Suprapubic skin (tissue), 4 donors: Measurements from ENCODE around the gene GET3. TPM values are rescaled to one million over a fixed set of nuclear protein-coding genes. Genes with fewer than 3 reads are reported as not detected.

Experiments used
- DNase-seq, 2 donors: peaks; one replicate each; pipeline ENCODE4 v3.0.0-alpha.2; 2019; ENCODE audit warnings: low spot score in 2 of 2
- H3K27ac ChIP-seq: fragments of 200-600 bp; sonication (generic); one replicate; pipeline ENCODE4 v1.5.1; 2019
- H3K27me3 ChIP-seq: fragments of 200-600 bp; sonication (generic); one replicate; pipeline ENCODE4 v1.5.1; 2019
- H3K36me3 ChIP-seq: fragments of 200-600 bp; sonication (generic); one replicate; pipeline ENCODE4 v1.5.1; 2019
- H3K4me1 ChIP-seq: fragments of 200-600 bp; sonication (generic); one replicate; pipeline ENCODE4 v1.5.1; 2019
- H3K4me3 ChIP-seq: fragments of 200-600 bp; sonication (generic); one replicate; pipeline ENCODE4 v1.5.1; 2019; ENCODE audit warnings: mild to moderate bottlenecking
- H3K9me3 ChIP-seq: fragments of 200-600 bp; sonication (generic); one replicate; pipeline ENCODE4 v1.5.1; 2019
- EP300 ChIP-seq: sonication (generic); formaldehyde crosslinking; IDR thresholded peaks from one replicate; pipeline ENCODE4 v1.6.1; 2017; ENCODE audit warnings: antibody characterized with exemption
- POLR2A ChIP-seq, 2 donors: fragments of 450-650 bp; IDR thresholded peaks; one replicate each; pipeline ENCODE4 v1.6.1; 2017; ENCODE audit warnings: antibody characterized with exemption in 2 of 2, mild to moderate bottlenecking in 2 of 2, moderate library complexity in 2 of 2
- POLR2AphosphoS5 ChIP-seq, 3 donors: sonication (generic); formaldehyde crosslinking; IDR thresholded peaks; one replicate each; pipeline ENCODE4 v1.6.1; 2017; ENCODE audit warnings: antibody characterized with exemption in 3 of 3
- WGBS: methylation state at CpG from one replicate; pipeline ENCODE4 v1.1.5; 2018; 5-methylcytosine and 5-hydroxymethylcytosine counted together
- total RNA-seq, 4 donors: library from RNA; depleted of rRNA; stranded (reverse); fragments of >200 nt; gene quantifications; one replicate each; pipeline ENCODE4 v1.1.0, GENCODE V29; 2016
- TF ChIP-seq, protein P1 (sequence below), 2 donors: fragments of 200-600 bp in 1 of 2; fragments of 450-650 bp in 1 of 2; sonication (generic) in 1 of 2; IDR thresholded peaks; one replicate each; pipeline ENCODE4 v1.5.1; 2016 to 2019; ENCODE audit warnings: antibody characterized with exemption in 2 of 2, mild to moderate bottlenecking in 1 of 2, moderate library complexity in 1 of 2

The GET3 gene
- total RNA-seq, 4 donors from 2014 or later, result 26.2 to 63.6 (median 56.9) TPM

DNA sequence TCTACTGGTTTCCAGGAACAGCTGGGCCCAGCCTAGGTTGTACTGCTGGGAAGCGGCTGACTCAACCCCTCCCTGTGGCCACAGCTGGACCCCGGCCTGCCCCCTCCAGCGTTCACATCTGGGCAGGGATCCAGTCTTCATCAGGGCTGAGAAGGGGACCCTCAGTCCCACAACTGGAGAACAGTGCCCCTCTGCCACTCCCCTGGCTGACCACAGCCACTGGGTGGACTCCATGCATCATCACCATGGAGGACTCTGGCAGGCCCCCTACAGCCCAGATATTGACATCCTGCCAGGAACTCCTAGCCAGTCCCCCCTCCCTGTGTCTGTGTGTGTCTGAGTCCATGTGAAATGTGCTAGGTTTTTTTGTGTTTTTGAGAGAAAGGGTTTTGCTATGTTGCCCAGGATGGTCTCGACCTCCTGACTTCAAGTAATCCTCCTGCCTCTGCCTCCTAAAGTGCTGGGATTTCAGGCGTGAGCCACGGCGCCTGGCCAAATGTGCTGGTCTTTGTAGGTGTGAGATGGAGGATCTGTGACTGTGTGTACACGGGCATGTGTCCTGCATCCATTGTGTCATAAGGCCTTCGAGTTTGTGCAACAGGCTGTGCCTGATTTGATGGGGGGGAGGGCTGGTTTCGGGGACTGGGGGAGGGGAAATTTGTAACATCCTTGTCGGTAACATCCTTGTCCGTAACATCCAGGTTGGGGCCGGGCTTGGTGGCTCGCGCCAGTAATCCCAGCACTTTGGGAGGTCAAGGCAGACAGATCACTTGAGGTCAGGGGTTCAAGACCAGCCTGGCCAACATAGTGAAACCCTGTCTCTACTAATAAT is 42.1 kb downstream of the GET3 start:
- H3K27ac ChIP-seq, result peak overlapping the region; percentile 93
- DNase-seq, result peak in 1 of 2 donors; percentile 87
- H3K27me3 ChIP-seq, result no peaks in the 10 kb centered on the region
- H3K36me3 ChIP-seq, result no peaks in the 10 kb centered on the region
- WGBS, result 73% methylated on average over 12 of the region's 15 CpGs
- H3K9me3 ChIP-seq, result no peaks in the 10 kb centered on the region
- peaks cover 71% of the 10 kb centered on the region for H3K4me1 ChIP-seq
- peak overlapping the region; percentile 62 for H3K4me3 ChIP-seq
- TF ChIP-seq POLR2A (IDR thresholded peaks at IDR 0.05) (no peak), EP300 (no peak), POLR2AphosphoS5 (IDR thresholded peaks at IDR 0.05) (no peak)
- TF ChIP-seq, protein P1, sequence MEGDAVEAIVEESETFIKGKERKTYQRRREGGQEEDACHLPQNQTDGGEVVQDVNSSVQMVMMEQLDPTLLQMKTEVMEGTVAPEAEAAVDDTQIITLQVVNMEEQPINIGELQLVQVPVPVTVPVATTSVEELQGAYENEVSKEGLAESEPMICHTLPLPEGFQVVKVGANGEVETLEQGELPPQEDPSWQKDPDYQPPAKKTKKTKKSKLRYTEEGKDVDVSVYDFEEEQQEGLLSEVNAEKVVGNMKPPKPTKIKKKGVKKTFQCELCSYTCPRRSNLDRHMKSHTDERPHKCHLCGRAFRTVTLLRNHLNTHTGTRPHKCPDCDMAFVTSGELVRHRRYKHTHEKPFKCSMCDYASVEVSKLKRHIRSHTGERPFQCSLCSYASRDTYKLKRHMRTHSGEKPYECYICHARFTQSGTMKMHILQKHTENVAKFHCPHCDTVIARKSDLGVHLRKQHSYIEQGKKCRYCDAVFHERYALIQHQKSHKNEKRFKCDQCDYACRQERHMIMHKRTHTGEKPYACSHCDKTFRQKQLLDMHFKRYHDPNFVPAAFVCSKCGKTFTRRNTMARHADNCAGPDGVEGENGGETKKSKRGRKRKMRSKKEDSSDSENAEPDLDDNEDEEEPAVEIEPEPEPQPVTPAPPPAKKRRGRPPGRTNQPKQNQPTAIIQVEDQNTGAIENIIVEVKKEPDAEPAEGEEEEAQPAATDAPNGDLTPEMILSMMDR (IDR thresholded peaks at IDR 0.05), result no peak

GRCh38 chr19:12782174-12782423 is 44.8 kb downstream of the GET3 start:
- Histone ChIP-seq H3K4me3 (peak overlapping the region; percentile 50), H3K27me3 (no peaks in the 10 kb centered on the region), H3K27ac (peak overlapping the region; percentile 97), H3K4me1 (peaks cover 84% of the 10 kb centered on the region), H3K36me3 (no peaks in the 10 kb centered on the region), H3K9me3 (no peaks in the 10 kb centered on the region)
- DNase-seq, result peak in 1 of 2 donors; percentile 90
- TF ChIP-seq POLR2A (IDR thresholded peaks at IDR 0.05) (peak; percentile 22 to 57), POLR2AphosphoS5 (IDR thresholded peaks at IDR 0.05) (no peak)
- 3% methylated on average over 12 of the region's 12 CpGs for WGBS

GRCh38 chr19:12782424-12783290 is 45.4 kb downstream of the GET3 start:
- peaks cover 84% of the 10 kb centered on the region for H3K4me1 ChIP-seq

DNA sequence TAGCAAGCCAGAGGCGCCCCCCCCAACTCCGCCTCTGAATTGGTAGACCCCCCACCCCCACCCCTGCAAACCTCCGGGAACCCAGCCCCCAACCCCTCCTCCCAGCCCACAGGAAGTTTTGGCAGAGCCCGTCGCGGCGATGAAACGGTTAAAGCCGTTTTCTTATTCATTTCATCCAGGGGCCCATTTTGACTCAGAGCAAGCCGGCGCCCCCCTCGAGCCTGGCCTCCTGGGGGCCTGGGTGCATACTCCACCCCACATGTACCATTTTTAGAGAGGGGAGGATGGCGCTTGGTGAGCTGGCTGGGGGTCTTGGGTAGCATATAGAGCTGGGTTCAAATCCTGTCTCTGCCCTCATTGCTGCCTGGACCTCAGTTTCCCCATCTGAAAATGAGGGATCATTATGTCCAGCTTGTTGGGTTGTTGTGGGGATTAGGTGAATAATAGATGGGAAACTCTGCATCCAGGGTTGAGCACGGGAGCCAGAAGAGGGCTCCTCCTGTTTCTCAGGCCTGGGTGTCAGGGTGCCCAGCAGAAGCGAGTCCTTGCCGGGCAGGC is 46.1 kb downstream of the GET3 start:
- WGBS, result 3% methylated on average over 5 of the region's 16 CpGs
- H3K36me3 ChIP-seq, result no peaks in the 10 kb centered on the region
- H3K9me3 ChIP-seq, result no peaks in the 10 kb centered on the region
- no peaks in the 10 kb centered on the region for H3K27me3 ChIP-seq
- H3K4me3 ChIP-seq, result peak overlapping the region; percentile 50
- TF ChIP-seq EP300 (no peak), POLR2A (IDR thresholded peaks at IDR 0.05) (no peak), POLR2AphosphoS5 (IDR thresholded peaks at IDR 0.05) (no peak)
- TF ChIP-seq, protein P1 (IDR thresholded peaks at IDR 0.05), result no peak
- H3K27ac ChIP-seq, result peak overlapping the region; percentile 97
- peaks cover 84% of the 10 kb centered on the region for H3K4me1 ChIP-seq
- no peak for DNase-seq

More at GRCh38 chr19:12782424-12783290, 45.4 kb downstream of the GET3 start:
- TF ChIP-seq POLR2A (IDR thresholded peaks at IDR 0.05), result peak in 1 of 2 donors; percentile 55
- peak; percentile 98 for TF ChIP-seq EP300
- TF ChIP-seq, protein P1 (IDR thresholded peaks at IDR 0.05), result no peak
- TF ChIP-seq POLR2AphosphoS5 (IDR thresholded peaks at IDR 0.05), result peak; percentile 70 to 79 (median 76)
- H3K4me3 ChIP-seq, result peak overlapping the region; percentile 50
- peak overlapping the region; percentile 97 for H3K27ac ChIP-seq
- H3K9me3 ChIP-seq, result no peaks in the 10 kb centered on the region
- 0% methylated on average over 2 of the region's 88 CpGs for whole genome bisulfite sequencing
- DNase-seq, result peak; percentile 92 to 93
- no peaks in the 10 kb centered on the region for H3K27me3 ChIP-seq
- H3K36me3 ChIP-seq, result no peaks in the 10 kb centered on the region

- peak in 1 of 3 donors; percentile 68 for TF ChIP-seq POLR2AphosphoS5 (IDR thresholded peaks at IDR 0.05)
- TF ChIP-seq, protein P1 (IDR thresholded peaks at IDR 0.05), result no peak
- peak in 1 of 2 donors; percentile 82 for DNase-seq
- Histone ChIP-seq H3K9me3 (no peaks in the 10 kb centered on the region), H3K27me3 (no peaks in the 10 kb centered on the region), H3K36me3 (no peaks in the 10 kb centered on the region), H3K4me1 (peaks cover 84% of the 10 kb centered on the region), H3K27ac (peak overlapping the region; percentile 97), H3K4me3 (peak overlapping the region; percentile 50)
- WGBS, result no CpG with 5 or more reads among the region's 19 CpGs
These were observed 46.6 kb downstream of the GET3 start for GRCh38 chr19:12783849-12784393.
